HCT116 (cell line): Measurements from ENCODE around the gene OR2G6. TPM values are rescaled to one million over a fixed set of nuclear protein-coding genes. Genes with fewer than 3 reads are reported as not detected.
"Not testable (repeated sequence)": the region's sequence is repeated elsewhere in the genome, so short reads cannot be mapped to it uniquely, and the experiment has no call there.

Source experiments
- ATAC-seq: fragments of 200-7000 bp; cut with Tn5 transposase; 2 replicates; pipeline ENCODE4 v1.9.1; 2020; ENCODE audit warnings: mild to moderate bottlenecking, moderate library complexity
- BruUV-seq: library from RNA; stranded (reverse); fragments of 400-500 nt; replicated peaks from 2 replicates; lab custom pipeline; 2021; lab: Mats Ljungman, UMichigan
- CTCF ChIA-PET: fragments of 300-600 bp; sonication (Branson Sonifier 250); formaldehyde crosslinking; loops from one replicate; lab custom pipeline; 2021; ENCODE audit warnings: antibody characterized with exemption; lab: Charles Lee
- POLR2A ChIA-PET: fragments of 300-600, 350-600 bp; sonication (Branson Sonifier 250); formaldehyde crosslinking; loops from one replicate; lab custom pipeline; 2021; ENCODE audit warnings: antibody characterized with exemption; lab: Charles Lee
- RAD21 ChIA-PET, 2 experiments: fragments of 300-600 bp; sonication (Branson Sonifier 250); formaldehyde crosslinking; loops; one replicate each; lab custom pipeline; 2023; ENCODE audit warnings: low total read pairs in 2 of 2; ENCODE audit not compliant: uncharacterized antibody in 2 of 2, unreplicated experiment in 2 of 2, low non-redundant PET in 1 of 2; lab: Charles Lee
- DNase-seq: peaks from one replicate; pipeline ENCODE4 v3.0.0-alpha.2; 2010; ENCODE audit warnings: low read depth, low spot score
- H2AFZ ChIP-seq: fragments of 200-600 bp; shearing (Covaris generic), sonication (generic); 2 replicates; pipeline ENCODE4 v1.6.1; 2017; ENCODE audit warnings: low read depth, mixed run types, mixed read lengths, antibody characterized with exemption, low read length; ENCODE audit not compliant: poor library complexity, severe bottlenecking
- H3K27ac ChIP-seq: 2 replicates; pipeline ENCODE4 v1.5.1; 2012; ENCODE audit warnings: low read depth, low read length
- H3K27me3 ChIP-seq: fragments of 200-600 bp; sonication (generic); 2 replicates; pipeline ENCODE4 v1.6.1; 2016; ENCODE audit warnings: mixed run types, low read length, mixed read lengths; ENCODE audit not compliant: insufficient read depth
- H3K36me3 ChIP-seq, 2 experiments: fragments of 200-500 bp in 1 of 2; fragments of 200-600 bp in 1 of 2; sonication (Bioruptor generic) in 1 of 2; sonication (generic) in 1 of 2; 2 replicates each; pipeline versions ENCODE4 v1.5.1 to v1.6.1; 2014 to 2016; ENCODE audit warnings: low read length in 2 of 2, inconsistent platforms in 1 of 2, mixed read lengths in 1 of 2, mixed run types in 1 of 2; ENCODE audit not compliant: insufficient read depth in 2 of 2, control insufficient read depth in 1 of 2
- H3K4me1 ChIP-seq, 2 experiments: fragments of 200-600 bp in 1 of 2; sonication (generic) in 1 of 2; 2 replicates each; pipeline versions ENCODE4 v1.5.1 to v1.6.1; 2012 to 2017; ENCODE audit warnings: low read length in 2 of 2, inconsistent platforms in 1 of 2, mild to moderate bottlenecking in 1 of 2, mixed read lengths in 1 of 2, mixed run types in 1 of 2, moderate library complexity in 1 of 2; ENCODE audit not compliant: insufficient read depth in 2 of 2, control insufficient read depth in 1 of 2
- H3K4me2 ChIP-seq: fragments of 200-600 bp; sonication (generic); 2 replicates; pipeline ENCODE4 v1.6.1; 2017; ENCODE audit warnings: mixed run types, low read length, mixed read lengths
- H3K4me3 ChIP-seq, 2 experiments: fragments of 200-600 bp in 1 of 2; sonication (generic) in 1 of 2; replicated peaks in 1 of 2; 2 replicates each; pipeline ENCODE4 v1.5.1; 2011 to 2016; ENCODE audit warnings: low read length in 2 of 2, control low read depth in 1 of 2, low read depth in 1 of 2, mild to moderate bottlenecking in 1 of 2, mixed read lengths in 1 of 2, mixed run types in 1 of 2
- H3K79me2 ChIP-seq: fragments of 200-600 bp; sonication (generic); 2 replicates; pipeline ENCODE4 v1.6.1; 2017; ENCODE audit warnings: mild to moderate bottlenecking, mixed run types, low read length, moderate library complexity, mixed read lengths; ENCODE audit not compliant: insufficient read depth
- H3K9ac ChIP-seq: fragments of 200-600 bp; sonication (generic); 2 replicates; pipeline ENCODE4 v1.6.1; 2016; ENCODE audit warnings: low read length, mixed read lengths
- H3K9me2 ChIP-seq: fragments of 200-600 bp; sonication (generic), shearing (Covaris generic); 2 replicates; pipeline ENCODE4 v1.6.1; 2017; ENCODE audit warnings: mixed run types, mild to moderate bottlenecking, moderate library complexity; ENCODE audit not compliant: insufficient read depth
- H3K9me3 ChIP-seq, 2 experiments: fragments of 200-500 bp in 1 of 2; fragments of 200-600 bp in 1 of 2; sonication (Bioruptor generic) in 1 of 2; sonication (generic) in 1 of 2; 2 replicates each; pipeline ENCODE4 v1.6.1; 2014 to 2017; ENCODE audit warnings: low read length in 2 of 2, mixed read lengths in 2 of 2, inconsistent platforms in 1 of 2, low read depth in 1 of 2, mild to moderate bottlenecking in 1 of 2, mixed run types in 1 of 2, moderate library complexity in 1 of 2; ENCODE audit not compliant: control insufficient read depth in 1 of 2, insufficient read depth in 1 of 2
- H4K20me1 ChIP-seq: fragments of 200-600 bp; sonication (generic), shearing (Covaris generic); 2 replicates; pipeline ENCODE4 v1.6.1; 2017; ENCODE audit warnings: mixed run types, mild to moderate bottlenecking, moderate library complexity; ENCODE audit not compliant: insufficient read depth
- intact Hi-C: fragments of 100-400 bp; cut with micrococcal nuclease; formaldehyde crosslinking; loops from 2 replicates; pipeline ENCODE4 v1.10.0; 2022
- total RNA-seq: library from RNA; stranded (reverse); gene quantifications from one replicate; pipeline ENCODE4 v1.2.1, GENCODE V29; 2021; ENCODE audit not compliant: unreplicated experiment

Gene OR2G6
- total RNA-seq, 1 experiment from 2014 or later: not detected

GRCh38 chr1:248565530-248566373 lies 57.9 kb downstream of the OR2G6 start:
- H3K9me2 ChIP-seq, H3K4me1 ChIP-seq, intact Hi-C loops, H4K20me1 ChIP-seq, BruUV-seq, H3K79me2 ChIP-seq, H3K4me3 ChIP-seq, H3K36me3 ChIP-seq, H3K9me3 ChIP-seq, CTCF ChIA-PET, H2AFZ ChIP-seq, POLR2A ChIA-PET, ATAC-seq, DNase-seq, RAD21 ChIA-PET, H3K4me2 ChIP-seq, H3K27me3 ChIP-seq, H3K27ac ChIP-seq, H3K9ac ChIP-seq: not testable (repeated sequence)

- BruUV-seq, CTCF ChIA-PET, POLR2A ChIA-PET, intact Hi-C loops, H3K9me2 ChIP-seq, DNase-seq, H3K4me2 ChIP-seq, H3K9me3 ChIP-seq, ATAC-seq, RAD21 ChIA-PET, H3K79me2 ChIP-seq, H4K20me1 ChIP-seq, H3K36me3 ChIP-seq, H2AFZ ChIP-seq, H3K27me3 ChIP-seq, H3K4me1 ChIP-seq, H3K9ac ChIP-seq, H3K27ac ChIP-seq, H3K4me3 ChIP-seq: not testable (repeated sequence)
Measured at GRCh38 chr1:248569049-248569448, 61.2 kb downstream of the OR2G6 start.

- ATAC-seq, intact Hi-C loops, CTCF ChIA-PET: not testable (repeated sequence)
Measured at GRCh38 chr1:248570811-248571210, 62.9 kb downstream of the OR2G6 start.

GRCh38 chr1:248572049-248572448 lies 64.2 kb downstream of the OR2G6 start:
- DNase-seq, RAD21 ChIA-PET, H3K9me2 ChIP-seq, H3K4me3 ChIP-seq, H3K9ac ChIP-seq, ATAC-seq, H3K4me2 ChIP-seq, H4K20me1 ChIP-seq, intact Hi-C loops, H3K27ac ChIP-seq, H3K36me3 ChIP-seq, H3K4me1 ChIP-seq, POLR2A ChIA-PET, H3K9me3 ChIP-seq, BruUV-seq, H3K79me2 ChIP-seq, CTCF ChIA-PET, H3K27me3 ChIP-seq, H2AFZ ChIP-seq: not testable (repeated sequence)

More at GRCh38 chr1:248570811-248571210, 62.9 kb downstream of the OR2G6 start:
- H3K27me3 ChIP-seq, H3K4me2 ChIP-seq, H2AFZ ChIP-seq, DNase-seq, H3K9me3 ChIP-seq, H3K27ac ChIP-seq, H3K36me3 ChIP-seq, H3K9me2 ChIP-seq, BruUV-seq, H3K4me1 ChIP-seq, H3K9ac ChIP-seq, H3K79me2 ChIP-seq, H4K20me1 ChIP-seq, RAD21 ChIA-PET, POLR2A ChIA-PET, H3K4me3 ChIP-seq: not testable (repeated sequence)
